Left ventricle myocardium superior (tissue), 1 donor: ENCODE data around the gene MED9. TPM values are rescaled to one million over a fixed set of nuclear protein-coding genes. Genes with fewer than 3 reads are reported as not detected.

Source experiments
- ATAC-seq: fragments of 200-7000 bp; cut with Tn5 transposase; one replicate; pipeline ENCODE4 v1.9.1; 2020; ENCODE audit warnings: mild to moderate bottlenecking, moderate library complexity
- DNase-seq: peaks from one replicate; pipeline ENCODE4 v3.0.0-alpha.2; 2020
- intact Hi-C: fragments of 100-400 bp; cut with micrococcal nuclease; formaldehyde crosslinking; loops from one replicate; pipeline ENCODE4 v1.11.0; 2022
- total RNA-seq: library from RNA; stranded (reverse); fragmentation: NEBNext Ultra II Directional; extraction: Animal tissue kit (Norgen Biotek cat#: 25700); gene quantifications from one replicate; pipeline ENCODE4 v1.2.1, GENCODE V29; 2021
- donor health status: DM: no; HTN: yes; CAD: no; lungs with severe emphysema.

MED9 gene
- total RNA-seq, 1 donor from 2014 or later: 42.0 TPM

- ATAC-seq (no peak), DNase-seq (peak; percentile 19)
- intact Hi-C loops: loop anchor here (5.0 kb wide), 1 partner anchor 74 kb away; no protein-coding TSS in a partner anchor
Observed at GRCh38 chr17:17498606-17499301, 22.0 kb downstream of the MED9 start.

DNA sequence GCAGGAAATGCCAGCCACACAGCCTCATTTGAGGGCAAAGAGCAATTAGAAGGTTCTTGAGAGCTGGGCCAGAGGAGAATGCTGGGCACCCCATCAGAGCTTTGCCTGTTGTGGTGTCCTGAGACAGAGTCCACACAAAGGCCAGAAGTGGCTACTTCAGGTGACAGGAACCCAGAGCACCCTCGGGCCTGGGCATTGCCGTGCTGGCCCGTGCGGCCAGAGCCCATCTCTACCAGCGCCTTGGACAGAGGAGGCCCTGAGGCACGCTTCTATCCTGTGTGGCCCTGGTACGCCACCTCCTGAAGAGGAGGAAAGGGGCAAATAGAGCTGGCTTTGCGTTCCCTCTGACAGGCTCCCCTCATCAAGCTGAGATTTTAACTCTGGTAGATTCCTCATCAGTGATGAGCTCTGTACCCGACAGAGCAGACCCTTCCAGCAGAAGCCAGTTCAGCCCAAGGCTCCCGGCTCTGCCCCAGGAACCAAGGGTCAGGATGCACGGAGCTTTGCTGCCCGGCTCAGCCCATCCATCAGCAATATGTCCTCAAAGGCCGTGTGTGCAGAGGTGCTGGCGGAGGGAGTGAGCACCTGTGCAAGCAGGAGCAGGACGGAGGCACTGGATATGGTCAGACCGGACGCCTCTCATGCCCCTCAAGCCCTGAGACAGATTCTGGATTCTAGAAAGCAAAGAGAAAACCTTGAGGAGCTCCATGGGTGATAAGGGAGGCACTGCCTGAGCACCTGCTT, 22.8 kb downstream of the MED9 start:
- DNase-seq (peak; percentile 23), ATAC-seq (no peak)
- intact Hi-C loops: loop anchor here (5.0 kb wide), 1 partner anchor 73 kb away; no protein-coding TSS in a partner anchor

- ATAC-seq: no peak
- DNase-seq: peak; percentile 11
- intact Hi-C loops: no loop called here
Observed at GRCh38 chr17:17500999-17501605, 24.3 kb downstream of the MED9 start.

- DNase-seq (peak; percentile 17), ATAC-seq (no peak)
- intact Hi-C loops: no loop called here
Observed at GRCh38 chr17:17502741-17503565, 26.2 kb downstream of the MED9 start.

DNA sequence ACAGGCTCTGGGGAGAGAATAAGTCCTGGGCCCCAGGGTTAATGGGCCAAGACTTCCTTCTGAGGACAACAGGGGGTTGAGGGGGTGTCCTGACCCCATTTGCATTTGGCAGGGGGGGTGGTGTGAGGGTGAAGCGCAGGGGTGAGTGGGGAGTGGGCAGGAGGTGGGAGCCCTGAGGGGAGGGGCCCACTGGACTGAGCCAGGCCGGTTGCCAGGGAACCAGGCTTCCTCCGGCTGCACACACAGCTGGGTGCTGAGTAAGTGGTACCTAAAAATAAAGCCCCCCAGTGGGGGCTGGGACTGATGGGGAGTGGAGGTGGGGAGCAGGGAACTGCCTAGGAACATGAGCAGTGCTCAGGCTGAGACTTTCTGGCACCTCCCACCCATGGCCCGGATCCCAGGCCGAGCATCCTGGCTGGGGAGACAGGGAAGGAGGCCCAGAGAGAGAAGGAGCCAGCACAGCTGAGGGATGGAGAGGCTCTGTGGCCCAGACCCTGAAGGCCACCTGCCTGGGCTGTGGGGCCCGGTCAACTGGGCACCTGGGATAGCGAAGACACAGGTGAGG, 26.8 kb downstream of the MED9 start:
- intact Hi-C loops: no loop called here
- DNase-seq: peak; percentile 63
- ATAC-seq: peak; percentile 38

DNA sequence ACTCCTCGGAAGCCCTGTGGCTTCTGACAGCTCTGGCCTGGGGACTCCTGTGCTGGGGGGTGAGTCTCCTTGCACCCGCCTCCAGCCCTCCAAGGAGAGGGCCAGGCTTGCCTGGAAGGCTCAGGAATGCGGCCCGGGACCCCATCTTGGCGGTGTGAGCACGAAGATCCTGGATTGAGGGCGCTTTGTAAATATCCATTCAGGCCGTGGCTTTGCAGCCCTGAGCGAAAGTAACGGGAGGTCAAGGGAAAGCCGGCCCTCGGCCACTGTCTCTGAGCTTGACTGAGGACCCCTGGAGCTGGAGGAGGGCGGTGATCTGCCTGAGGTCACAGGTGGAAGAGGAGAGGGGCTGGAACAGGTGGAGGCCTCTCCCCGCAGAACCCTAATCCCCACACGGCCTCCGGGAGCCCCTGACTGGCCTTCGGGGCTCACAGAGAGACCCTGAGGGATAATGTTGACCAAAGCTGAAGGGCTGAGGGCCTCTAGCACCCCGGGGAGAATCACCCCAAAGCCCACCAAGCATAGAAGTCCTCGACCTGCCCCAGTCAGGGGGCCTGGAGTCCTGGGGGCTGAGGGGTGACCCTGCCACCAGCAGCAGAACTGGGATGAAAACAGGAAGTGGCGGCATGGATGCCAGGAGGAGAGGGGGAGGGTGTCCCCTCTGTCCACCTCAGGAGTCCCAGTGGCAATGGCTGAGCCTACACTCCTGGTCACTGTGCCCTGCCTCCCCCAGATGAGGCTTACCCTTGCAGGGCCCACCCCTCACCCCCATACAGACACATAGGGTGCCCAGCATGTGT, 27.7 kb downstream of the MED9 start:
- intact Hi-C loops: no loop called here
- ATAC-seq: no peak
- DNase-seq: peak; percentile 22

DNA sequence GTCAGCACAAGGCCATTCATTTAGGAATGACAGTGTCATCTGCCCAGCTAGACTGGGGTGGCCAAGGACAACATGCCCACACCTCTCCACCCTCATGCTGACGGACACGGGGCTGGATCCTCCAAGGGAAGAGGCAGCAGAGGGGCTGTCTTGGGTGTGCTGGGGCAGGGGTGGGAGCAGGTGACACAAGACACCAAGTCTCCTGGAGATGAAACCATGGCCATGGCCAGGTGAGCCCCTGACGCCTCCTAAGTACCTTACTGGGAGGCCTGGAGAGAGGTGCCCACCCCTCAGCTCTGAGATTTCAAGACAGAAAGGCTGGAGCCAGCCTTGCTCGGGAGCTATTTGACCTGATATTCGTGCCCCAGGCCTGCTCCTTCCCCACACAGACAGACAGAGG, 28.4 kb downstream of the MED9 start:
- ATAC-seq: no peak
- DNase-seq: no peak
- intact Hi-C loops: no loop called here

DNA sequence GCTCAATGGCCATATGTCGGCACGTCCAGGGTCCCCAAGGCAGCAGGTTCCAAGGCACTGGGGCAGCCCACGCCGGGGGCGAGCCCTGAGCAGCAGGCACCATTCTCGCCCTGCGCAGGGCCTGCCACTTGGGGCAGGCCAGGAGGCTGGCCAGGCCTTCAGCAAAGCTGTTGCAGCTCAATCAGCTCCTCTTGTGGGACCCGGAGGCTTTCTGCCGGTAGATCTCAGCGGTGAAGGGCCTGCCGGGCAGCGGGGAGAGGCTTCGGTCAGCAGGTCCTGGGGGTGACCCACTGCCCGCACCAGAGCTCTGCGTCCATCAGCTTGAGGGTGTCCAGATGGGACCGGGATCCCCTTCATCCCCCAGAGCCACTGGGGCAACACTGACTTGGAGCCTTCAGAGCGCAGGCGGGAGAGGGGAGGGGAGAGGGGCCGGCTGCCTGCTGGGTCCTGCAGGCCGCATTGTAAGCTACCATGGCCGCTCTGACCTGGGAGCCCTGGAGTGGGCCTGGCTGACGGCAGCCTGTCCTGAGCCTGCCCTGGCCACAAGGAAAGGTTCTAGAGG, 28.9 kb downstream of the MED9 start:
- DNase-seq (peak; percentile 19), ATAC-seq (no peak)
- intact Hi-C loops: no loop called here

DNA sequence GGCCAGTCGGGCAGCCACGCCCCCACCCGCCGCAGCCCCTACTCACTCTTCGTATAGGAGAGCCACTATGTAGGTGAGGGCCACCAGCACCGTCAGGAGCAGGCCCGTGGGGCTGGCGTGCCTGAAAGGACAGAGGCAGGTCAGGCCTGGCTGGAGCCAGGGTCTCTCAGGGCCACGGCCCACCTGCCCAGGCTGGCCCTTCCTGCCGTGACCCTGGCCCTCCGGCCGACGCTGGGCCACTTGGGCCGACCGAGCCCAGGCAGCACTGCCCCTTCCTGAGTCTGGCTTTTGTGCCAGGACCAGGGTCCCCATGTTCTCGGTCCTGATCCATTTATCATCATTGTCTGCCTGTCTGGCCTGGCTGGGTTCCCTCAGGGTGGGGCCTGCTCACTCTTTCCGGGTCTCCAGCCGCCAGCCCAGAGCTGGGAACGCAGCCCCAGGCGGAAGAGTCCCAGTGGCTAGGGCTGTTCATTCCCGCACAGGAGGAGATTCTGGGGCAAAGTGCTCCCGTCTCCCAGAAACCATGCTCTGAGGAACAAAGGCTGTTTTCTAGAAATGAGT, 29.5 kb downstream of the MED9 start:
- intact Hi-C loops: no loop called here
- DNase-seq: peak; percentile 55
- peak; percentile 20 for ATAC-seq

- ATAC-seq (peak; percentile 84), DNase-seq (peak; percentile 81)
- intact Hi-C loops: no loop called here
Observed at GRCh38 chr17:17506893-17507464, 30.2 kb downstream of the MED9 start.

- intact Hi-C loops: no loop called here
- DNase-seq: peak; percentile 28
- no peak for ATAC-seq
Observed at GRCh38 chr17:17507465-17508011, 30.7 kb downstream of the MED9 start.

DNA sequence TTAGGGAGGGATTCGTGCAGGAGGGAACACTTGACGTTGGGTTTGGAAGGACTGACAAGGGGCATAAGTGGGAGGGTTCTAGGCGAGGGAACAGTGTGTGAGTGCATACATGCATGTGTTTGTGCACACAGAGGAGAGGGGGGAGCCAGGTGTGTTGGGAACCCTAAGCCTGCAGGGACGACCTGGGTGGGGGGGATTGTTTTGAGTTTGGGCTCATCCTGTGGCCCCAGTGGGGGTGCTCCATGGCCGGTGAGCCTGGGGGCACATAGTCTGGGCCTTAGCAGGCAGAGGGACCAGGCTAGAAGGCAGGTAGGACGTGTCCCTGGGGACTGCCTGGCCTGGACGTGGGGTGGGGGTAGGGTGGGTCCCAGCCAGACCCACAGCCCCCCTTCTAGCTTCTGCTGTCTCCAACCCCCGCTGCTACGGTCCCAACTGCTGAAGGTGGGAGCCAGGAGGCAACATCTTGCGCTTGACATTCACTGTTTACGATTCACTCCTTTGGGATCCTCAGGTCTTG, 31.3 kb downstream of the MED9 start:
- intact Hi-C loops: no loop called here
- ATAC-seq (no peak), DNase-seq (peak; percentile 18)

DNA sequence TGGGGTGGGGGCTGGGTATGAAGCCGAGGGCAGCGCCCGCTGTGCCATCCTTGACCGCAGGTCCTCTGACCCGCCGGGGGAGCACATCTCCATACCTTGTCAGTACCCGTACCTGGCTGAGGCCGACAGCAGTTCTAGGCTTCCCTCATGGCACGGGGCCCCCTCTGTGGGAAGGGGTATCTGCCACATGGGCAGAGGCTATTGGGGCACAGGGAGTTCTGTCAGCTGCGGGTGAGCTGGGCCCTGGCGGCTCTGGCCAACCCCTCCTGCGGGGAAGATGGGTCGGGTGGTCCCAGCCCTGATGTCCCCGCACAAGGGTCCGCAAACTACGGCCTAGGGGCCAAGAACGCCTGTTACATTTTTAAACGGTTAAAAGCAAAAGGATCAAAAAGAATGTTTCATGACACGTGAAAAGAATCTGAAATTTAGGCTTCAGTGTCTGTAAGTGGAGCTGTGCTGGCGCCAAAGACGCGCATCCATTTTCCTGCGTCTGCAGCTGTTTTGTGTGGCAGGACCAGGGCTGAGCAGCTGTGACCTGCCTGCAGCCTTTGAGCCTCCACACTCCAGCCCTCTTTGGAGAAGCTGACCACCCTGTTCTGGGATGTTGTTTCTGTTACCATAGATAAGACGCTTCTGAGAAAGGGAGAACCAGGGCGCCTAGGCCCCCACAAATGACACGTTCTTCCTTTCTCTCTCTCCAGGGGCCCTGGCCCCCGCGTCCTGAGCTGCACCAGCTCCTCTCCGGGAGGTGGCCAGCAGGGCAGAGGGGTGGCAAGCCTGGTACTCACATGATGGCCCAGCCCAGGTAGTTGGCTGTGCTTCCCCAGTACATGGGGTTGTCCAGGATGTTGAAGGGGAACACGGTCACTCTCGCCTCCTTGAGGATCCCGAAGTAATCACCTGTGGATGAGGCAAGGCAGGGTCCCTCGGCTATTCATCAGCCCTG, 32.1 kb downstream of the MED9 start:
- intact Hi-C loops: no loop called here
- DNase-seq (peak; percentile 28), ATAC-seq (no peak)

GRCh38 chr17:17509601-17510425, 33.0 kb downstream of the MED9 start:
- DNase-seq (peak; percentile 33), ATAC-seq (no peak)
- intact Hi-C loops: no loop called here
